Stimulated activated CD4-positive, alpha-beta T cell treated with anti-CD3 and anti-CD28 coated beads, TNF-alpha, amount 100 ng/mL, for 1 hour (primary cell): ENCODE results near the gene SELENOS.

Experiments used
- DNase-seq, 3 donors: peaks; one replicate each; pipeline ENCODE4 v3.0.0-alpha.2; 2020; ENCODE audit warnings: low read depth in 3 of 3, low spot score in 1 of 3

Gene SELENOS

DNA sequence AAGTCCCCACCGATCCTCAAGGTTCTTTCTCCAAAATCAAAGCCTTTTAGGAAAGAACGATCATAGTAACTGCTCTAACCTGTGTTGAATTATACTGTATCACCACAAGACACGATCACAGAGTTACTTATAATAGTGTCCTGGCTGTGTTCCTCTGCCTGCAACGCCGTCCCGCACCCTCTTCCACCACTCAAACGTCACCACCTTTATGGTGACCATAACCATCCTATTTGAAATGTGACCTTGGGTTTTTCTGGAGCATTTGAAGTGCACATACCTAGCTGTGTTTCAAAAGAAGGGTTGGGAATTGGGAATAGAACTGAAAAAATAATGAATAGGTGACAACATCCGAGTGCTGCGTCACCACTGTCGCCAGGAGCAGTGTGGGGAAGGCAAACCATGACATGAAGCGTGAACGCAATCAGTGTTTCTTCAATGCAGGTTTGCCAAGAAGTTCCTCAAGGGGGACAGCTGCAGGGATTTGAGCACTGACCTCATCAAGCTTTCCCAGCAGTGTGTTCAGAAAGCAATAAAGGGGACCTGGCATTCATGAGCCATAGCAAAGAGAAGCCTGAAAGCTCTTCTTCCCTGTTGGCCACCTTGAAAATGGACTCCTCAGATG lies 769 bp upstream of the SELENOS start:
- no peak for DNase-seq

DNA sequence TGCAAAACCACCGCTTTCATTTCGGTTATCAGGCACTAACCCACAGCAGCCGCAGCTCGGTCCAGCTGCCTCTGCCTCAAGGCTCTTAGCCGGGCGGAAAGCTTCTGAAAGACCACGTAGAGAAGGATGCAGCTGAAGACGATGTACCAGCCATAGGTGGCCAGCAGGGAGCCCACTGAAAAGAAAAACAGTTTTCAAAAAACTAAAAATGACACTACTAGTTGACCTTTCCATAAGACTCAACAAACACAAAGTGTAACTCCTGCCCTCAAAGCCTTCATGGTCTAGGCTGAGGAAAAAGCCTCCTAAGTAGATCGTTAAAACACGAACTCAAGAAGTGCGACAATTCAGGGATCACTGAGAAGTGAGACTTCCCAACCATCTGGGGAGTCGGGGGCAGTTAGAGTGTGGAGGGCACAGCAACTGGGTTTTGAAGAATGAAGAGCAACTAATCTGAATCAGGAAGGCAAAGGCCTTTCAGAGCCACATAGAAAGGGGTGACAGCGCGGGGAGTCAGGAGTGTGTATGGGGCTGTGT lies 716 bp downstream of the SELENOS start:
- DNase-seq, result no peak

DNA sequence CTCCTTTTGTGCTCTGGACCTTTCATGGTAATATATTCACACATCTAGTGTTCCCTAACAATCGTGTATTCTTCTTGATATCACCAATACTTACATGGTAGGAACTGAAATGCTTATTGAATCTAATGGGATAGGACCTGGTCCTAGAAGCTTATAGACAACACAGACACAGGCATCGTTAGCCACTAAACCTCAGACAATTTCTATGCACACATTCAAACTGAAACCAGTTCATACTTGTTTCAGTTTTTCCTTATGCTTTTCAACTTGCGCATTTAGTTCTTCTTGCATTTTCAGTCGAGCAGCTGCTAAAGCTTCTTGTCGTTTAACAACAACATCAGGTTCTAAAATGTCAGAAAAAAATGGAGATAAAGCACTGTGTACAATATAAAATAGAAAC lies 2.3 kb downstream of the SELENOS start:
- DNase-seq, result no peak

DNA sequence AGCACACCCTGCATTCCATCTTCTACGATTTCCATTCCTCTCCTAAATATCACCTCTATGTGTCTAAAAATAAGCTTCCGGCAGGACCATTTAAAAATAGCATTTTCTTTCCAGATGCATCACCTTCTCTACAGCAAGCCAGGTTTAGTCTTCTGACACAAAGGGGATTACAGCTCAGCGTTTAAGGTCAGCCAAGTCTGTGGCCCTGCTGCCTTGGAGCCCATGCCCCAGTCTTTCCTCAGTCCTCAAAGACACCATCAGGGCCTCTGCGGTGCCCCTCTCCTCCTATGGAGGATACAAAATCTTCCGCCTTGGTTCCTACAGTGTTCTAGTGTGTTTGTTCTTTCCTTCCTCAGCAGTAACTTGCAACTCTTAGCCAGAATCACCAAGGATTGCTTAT lies 3.8 kb downstream of the SELENOS start:
- no peak for DNase-seq

DNA sequence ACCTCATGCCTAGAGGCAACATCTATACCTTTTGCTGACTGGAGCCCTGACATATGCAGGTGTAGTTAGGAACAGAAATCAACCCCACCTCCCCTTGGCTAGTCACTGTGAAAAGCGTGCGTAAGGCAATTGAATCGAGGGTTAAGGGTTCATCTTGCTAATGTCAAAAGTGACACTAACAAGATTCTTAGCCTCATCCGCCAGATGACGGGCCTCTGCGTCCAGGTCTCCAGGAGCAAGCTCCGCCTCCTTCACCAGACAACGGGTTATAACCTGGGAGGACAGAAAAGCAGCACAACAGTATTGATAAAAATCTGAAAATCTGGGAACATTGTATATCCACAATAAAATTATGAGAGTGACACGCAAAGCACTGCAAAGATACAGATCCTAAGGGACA lies 4.7 kb downstream of the SELENOS start:
- no peak for DNase-seq

DNA sequence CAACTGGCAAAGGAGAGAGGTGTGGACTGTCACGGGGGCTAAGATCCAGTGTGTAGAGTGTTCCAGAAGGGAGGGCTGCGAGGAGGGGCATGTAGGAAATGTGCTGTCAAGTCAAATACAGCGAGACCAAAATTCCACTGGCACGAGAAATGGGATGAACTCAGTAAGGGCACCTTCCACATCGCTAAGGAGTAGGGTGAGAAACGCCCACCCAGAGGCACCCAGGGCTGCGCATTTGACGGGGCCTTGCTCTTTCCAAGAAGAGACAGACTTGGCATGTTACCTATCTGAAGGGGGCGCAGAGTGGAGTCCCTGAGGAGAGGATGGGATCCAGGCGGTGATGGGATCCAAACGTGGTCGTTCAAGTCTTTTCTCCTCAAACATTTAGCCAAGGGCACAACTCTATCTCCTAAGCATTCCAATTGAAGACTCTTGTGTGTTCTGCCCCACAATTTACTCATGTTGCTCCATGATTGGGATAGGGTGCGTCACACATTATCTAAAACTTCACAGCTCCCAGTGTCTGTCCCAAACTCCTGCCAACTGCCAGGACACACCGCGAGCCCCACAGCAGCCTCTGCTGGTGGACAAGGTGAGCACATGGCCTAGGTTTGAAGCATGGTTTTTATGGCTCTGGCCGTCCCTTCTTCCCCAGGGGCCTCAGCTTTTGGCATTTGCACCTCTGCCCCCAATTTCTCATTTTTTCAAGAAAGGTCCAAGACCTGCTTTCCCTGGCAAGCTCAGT lies 7.6 kb downstream of the SELENOS start:
- no peak for DNase-seq

DNA sequence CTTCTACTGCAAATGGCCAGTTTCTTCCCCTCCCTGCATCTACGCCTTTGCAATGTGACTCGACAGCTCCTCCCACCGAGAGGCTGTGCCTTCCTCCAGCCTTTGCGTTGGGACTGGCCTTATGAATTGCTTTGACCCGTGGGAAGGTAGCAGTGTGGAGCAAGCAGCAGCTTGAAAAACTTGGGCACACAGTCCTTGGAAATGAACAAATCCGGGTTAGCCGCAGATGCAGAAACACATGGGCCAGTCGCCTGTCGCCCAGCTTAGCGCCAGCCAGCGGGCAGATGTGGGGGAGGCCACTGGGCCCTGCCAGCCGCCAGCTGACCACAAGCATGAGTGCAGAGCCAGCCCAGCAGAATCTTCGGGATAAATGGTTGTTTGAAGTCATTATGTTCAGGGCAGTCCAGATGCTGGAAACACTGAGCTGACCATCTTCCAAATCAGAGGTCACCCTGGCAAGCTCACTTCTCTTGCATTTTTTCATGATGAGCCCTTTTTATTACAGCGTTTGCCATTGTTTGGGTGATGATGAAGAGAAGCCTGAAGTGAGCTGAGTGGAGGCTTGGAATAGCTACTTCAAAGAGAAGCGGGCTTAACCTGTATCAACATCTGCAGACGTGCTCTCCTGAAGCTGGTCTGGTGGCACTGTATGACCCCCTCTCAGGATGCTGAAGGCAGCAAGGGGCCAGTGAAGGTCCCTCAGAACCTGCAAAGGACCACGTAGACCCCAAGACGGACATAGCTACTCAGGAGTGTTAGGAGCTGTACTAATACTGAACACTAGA lies 9.8 kb downstream of the SELENOS start:
- DNase-seq, result no peak

DNA sequence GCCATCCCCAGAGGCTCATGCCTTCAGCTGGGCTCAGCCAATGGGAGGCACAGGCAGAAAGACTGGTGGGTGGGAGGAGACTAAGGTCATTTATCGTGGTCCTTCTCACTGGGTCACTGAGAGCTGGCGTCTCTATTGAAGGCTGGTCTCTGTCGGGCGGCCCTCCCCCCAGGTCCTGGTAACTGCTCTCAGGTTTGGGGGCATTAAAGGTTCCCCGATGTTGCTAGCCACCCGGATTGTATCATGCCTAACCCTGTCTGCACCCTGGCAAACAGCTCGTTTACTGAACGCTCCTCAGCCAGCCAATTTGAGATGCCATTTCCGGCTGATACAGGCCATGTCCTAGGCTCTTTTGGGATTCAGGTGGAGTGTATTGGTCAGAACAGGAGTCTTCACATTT lies 10.5 kb downstream of the SELENOS start:
- DNase-seq, result no peak

DNA sequence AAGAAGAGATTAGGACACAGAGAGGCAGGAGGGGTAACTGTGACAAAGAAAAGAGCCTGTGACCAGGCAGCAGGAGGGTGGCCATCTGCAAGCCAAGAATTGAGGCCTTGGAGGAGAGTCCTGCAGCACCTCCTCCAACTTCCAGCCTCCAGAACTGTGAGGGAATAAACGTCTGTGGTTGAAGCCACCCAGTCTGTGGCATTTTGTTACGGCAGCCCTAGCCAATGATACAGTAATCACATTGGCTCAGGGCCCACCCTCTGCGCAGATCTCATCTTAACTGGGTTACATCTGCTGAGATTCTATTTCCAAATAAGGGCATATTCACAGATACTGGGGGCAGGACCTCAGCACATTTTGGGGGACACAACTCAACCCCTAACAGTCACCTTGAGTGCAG lies 11.3 kb downstream of the SELENOS start:
- no peak for DNase-seq

DNA sequence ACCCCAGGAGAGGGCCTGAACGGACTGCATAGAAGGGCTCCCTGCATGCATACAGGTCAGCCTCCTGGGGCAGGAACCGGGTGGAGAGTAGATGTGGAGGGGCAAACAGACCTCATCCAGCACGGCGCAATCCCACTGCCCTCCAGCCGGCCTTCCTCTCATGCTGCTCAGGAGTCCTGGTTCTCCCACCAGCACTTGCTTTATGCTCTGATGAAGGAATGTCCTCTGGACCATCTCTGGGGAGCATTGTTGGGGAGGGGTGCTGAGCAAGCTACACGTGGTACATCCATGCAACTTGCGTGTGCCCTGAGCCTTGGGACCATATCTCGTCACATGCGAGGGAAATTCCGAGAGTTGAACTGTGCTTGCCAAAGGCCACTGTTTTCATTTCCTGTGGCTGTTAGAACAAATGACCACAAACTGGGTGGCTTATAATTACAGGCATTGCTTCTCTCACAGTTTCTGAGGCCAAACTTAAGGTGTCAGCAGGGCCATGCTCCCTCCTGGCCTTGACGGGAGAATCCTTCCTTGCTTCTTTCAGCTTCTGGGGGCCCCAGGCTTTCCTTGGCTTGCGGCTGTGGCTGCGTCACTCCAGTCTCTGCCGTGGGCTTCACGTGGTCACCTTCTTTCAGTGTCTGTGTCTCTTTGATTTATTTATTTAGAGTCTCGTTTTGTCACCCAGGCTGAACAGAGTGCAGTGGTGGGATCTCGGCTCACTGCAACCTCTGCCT lies 12.2 kb downstream of the SELENOS start:
- DNase-seq, result no peak

DNA sequence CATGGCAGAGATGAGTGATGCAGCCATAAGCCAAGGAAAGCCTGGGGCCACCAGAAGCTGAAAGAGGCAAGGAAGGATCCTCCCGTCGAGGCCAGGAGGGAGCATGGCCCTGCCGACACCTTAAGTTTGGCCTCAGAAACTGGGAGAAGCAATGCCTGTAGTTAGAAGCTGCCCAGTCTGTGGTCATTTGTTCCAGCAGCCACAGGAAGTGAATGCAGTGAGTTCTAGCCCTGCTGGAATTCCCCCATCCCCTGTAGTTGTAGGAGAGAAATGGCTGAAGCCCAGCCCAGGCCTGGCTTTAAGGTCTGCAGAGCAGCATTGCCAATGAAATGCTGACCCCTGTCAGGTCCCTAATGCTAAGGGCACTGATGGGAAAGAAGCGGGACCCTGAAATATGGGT lies 13.3 kb downstream of the SELENOS start:
- DNase-seq, result no peak

DNA sequence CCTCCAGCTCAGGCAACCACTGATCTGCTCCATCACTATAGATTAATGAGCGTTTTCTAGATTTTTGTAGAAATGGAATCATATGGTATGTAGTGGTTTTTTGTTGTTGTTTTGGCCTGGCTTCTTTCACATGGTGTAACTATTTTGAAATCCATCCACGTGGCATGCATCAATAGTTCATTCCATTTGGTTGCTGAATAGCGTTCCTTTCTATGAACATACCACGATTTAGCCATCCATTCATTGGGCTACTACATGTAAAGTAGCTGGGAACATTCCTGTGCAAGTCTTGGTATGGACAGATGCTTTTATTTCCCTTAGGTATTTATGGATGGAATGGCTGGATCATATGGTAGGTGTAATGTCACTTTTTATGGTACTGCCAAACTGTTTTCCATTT lies 14.7 kb downstream of the SELENOS start:
- DNase-seq, result no peak

DNA sequence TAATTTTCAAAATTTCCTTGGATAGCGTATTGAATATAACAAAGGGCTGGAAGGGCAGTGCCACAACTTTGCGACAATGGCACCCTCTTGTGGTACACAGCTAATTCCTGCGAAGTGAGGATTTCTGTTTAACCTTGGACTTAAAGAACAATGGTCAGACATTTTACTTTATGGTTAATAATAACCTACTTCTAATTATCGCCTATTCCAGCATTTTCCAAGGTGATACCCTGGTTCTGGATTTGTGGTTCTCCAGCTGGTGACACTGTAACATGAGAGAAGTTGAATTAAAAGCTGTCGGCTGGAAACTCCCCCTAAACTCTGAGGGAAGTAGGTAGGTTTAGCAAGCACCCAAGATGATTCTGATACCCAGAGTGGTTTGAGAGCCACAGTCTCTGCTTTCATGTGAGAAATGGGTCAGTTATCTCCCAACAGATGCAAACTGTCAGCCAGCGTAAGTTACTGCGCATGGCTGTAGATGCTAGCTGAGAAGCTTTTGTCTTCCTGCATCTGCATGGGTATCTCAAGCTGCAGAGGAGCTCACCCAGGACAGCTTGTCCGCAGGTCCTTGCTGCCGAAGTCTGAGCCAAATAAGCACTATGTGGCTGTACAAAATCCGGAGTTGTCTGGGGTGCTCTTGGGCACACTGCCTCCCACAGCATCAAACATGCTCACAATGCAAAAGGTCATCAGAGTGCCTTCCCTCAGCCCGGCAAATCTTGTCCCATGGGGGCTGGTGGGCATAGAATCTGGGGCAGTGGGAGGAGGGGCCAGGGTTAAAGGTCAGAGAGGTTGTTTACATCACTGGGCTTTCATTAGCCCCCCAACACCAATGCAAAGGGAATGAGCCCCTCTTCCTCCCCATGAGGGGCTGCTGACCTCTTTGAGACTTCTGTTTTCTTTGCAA lies 18.8 kb downstream of the SELENOS start:
- DNase-seq, result no peak

DNA sequence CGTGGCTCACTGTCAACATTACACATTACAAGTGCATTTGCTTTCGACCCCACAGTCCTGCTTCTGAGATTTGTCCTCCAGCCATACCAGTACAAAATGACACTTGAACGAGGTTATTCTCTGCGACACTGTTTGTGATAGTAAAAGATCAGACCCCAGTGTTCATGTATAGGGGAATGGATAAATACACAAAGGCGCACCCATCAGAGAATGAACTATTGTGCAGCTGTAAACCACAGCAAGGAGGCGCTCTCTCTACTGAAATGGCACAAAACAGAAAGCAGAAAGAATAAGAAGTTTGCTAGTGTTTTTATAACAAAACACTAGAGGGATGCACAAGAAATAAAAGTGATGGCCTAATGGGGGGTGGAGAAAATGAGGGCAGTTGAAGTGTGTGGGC lies 20.5 kb downstream of the SELENOS start:
- DNase-seq, result no peak

DNA sequence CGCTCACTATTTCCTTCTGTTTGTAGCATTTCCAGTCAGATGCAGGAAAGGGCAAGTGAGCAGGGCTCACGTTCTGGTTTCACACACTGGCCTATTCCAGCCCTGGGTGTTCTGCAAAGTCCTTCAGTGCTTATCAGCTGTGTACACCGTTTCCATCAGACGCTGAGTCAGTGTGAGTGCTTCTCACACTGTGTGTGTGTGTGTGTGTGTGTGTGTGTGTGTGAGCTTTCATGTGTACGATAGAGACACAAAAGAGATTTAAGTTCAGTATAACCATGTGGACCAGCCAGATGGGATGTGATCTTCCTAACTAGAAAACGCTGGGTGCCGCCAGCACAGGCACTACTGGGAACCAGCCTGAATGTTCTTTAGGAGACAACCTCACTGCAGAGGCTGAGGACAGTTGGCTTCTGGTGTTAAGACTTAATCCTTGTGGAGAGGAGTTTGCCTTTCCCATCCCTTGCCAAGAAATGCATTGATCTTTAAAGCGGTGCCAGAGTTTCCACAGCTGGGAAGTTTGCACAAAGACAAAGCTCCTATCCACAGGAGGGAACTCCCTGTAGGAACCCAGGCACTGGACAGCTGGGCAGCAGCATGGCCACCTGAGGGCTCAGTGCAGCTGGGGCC lies 21.6 kb downstream of the SELENOS start:
- no peak for DNase-seq

DNA sequence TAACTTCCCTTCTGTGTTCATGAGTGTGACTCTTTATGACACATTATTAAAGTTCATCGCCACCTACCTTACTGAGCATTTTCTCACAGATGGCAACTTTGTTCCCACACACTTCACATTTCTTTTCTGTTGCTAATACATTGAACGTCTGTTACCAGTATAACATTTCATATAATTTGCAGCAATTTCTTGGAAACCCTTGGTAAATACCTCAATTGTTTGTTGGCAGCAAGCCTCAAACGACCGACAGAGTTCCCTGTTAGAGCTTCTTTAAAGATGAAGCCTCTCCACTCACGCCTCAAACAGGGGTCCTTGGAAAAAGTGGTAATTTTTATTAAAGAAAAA lies 22.3 kb downstream of the SELENOS start:
- DNase-seq, result no peak

DNA sequence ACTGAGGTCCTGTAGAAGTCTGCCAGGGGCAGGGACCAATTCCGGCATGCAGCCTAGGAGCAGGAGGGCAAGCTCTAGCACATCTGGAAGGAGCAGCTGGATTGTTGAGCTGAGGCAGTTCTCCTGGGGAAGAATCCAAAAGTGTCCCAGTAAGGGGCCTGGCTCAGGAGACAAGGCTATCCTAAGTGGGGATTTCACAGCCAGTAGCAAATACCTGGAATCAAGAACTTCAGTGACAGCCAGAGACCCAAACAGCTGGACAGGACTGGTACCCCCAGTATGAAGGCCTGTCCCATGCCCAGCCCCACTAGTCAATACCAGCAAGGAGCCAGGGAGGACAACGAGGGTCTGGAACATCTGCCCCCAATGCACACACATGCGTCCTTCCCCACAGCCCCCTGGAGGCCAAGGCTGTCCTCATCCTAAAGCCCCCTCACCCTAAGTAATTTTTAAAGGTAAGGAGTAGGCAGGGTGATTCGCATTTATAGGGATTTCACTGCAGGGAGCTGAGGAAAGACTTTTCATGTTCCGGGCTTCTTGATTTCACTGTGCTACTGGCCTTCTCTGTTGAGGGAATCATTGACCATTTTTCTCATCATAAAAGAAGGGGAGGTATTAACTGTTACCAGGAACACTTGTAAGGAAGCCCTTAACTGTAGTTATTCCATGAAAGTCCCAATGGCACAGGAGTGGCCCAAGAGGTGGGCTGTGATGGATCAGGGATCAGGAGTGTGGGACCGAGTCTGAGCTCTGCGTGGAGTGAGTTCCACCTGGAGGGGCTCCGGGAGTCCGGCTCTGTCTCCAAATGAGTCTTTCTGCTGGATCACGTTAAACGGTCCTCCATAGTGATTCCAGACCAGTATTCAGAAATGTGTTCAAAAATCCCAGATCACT lies 22.9 kb downstream of the SELENOS start:
- no peak for DNase-seq

DNA sequence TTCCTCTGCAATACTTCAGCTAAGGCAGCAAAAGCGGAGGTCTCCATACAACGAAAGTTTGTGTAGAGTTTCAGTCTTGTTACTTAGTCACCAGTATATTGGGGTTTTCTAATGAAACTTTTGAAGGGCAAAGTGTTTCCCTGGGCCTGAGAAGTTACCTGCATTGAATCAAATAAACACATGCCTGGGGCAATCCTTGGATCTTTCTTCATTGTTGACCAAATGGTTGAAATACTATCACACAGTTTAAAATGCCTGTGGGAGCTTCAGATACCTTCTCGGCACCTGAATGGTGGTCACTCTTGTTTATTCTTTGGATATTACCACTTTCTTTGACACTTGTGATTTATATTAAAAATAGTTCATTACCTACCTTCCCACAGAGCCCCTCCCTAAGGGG lies 24.4 kb downstream of the SELENOS start:
- no peak for DNase-seq
